HS-27A (cell line): ENCODE measurements around the gene CLDN5.
A peak's percentile ranks its signal among the peaks of the same experiment; 100 is the strongest.

Experiments
- DNase-seq: peaks from one replicate; pipeline ENCODE4 v3.0.0-alpha.2; 2012; ENCODE audit warnings: low read depth, missing footprints

The CLDN5 gene, protein sequence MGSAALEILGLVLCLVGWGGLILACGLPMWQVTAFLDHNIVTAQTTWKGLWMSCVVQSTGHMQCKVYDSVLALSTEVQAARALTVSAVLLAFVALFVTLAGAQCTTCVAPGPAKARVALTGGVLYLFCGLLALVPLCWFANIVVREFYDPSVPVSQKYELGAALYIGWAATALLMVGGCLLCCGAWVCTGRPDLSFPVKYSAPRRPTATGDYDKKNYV

DNA sequence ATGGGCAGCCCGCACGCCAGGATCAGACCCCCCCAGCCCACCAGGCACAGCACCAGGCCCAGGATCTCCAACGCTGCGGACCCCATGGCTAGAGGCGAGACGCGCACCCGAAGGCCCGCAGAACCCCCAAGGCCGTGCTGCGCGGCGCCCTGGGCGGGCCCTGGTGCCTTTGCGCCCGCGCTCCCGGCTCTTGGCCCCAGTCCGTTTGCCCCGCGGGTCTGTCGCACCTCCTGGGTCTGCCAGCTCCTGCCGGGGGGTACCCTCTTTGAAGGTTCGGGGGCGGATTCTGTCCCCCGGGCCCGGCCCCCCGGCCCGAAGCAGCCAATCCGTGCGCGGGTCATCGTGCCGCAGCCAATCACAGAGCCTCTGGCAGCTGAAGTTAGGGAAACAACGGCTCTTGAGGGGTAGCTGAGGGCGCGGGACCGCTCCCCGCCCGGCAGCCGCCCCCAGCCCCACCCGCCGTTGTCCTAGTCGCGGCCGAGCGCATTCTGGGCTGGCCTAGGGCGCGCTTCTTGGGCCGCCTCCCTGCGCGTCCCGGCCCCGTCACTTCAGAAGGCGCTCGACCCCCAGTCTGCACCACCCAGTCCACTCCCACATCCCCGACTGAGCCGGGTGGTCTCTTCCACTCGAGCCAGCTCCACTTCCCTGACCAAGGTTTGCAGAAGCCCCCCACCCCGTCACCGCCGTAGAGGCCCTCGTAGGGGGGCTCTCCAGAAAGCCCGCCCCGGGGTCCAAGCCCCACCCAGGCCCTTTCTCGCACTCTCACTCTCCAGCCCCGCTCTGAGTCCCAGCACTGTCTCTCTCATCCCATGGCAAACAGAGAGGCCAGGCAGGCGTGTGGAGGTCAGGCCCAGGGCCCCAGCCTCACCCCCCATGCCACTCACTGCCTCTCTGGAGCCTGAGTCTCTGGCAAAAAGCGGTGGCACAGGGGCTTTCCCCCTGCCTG, at the start of gene CLDN5:
Gene CLDN5, minus strand, starts transcription at position 241 of the 946 bp plus-strand sequence. Its CDS starts 155 bp downstream, at position 86.
- DNase-seq: no peak

DNA sequence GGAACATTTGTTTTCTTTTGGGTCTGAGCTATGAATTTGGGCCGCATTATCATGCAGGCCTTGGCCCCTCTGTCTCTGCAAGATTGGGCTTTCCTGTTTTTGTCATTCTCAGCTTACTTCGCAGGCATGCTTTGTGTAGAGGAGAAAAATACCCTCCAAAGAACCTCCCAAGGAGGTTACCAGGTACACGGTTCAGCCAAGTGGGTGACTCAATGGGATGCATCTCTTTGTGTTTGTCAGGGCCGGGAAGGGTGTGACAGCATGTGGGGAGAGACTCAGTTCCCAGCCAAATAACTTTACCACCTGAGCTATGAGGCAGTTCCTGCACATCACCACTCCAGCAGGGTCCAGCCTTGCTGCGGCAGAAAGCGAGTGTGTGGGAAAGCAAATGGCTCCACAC, 47.8 kb upstream of the CLDN5 start:
- no peak for DNase-seq

DNA sequence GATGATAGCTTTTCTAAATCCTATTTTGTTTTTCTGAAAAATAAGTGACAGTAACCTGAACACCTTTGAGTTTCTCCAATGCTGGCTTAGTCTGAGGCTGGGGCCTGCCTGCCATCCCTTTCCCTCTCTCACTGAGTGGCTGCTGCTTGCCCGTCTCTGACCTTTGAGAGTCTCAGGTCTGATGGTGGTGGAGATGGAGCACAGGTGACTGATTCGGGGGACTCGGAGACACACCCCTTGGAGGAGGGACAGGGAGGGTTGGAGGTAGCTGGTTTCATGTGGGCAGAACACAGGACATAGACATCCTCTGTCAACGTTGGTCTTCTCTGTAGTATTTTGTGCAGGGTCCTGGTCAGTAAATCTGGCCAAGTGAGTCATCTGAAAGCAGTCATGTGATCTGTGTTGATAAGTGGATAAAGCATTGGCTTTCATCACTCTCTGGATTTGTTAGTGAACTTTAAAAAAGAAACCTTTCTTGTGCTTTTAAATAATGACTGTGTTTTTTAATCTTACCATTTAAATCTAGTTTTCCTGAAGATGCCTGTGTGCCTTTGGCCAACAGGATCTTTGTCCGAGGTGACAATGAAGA, 47.1 kb upstream of the CLDN5 start:
- no peak for DNase-seq

DNA sequence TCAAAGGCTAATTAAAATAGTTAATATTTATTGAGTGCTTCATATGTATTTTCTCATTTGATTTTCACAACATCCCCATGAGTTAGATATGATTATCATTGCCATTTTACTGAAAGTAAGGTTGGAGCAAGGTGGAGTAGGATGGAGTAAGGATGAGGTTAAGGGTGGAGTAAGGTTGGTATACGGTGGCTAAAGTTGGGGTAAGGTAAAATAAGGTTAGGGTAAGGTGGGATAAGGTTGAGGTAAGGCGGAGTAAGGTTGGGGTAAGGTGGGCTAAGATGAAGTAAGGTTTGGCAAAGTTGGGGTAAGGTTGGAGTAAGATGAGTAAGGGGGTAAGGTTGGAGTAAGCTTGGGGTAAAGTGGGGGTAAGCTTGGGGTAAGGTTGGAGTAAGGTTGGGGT, 45.8 kb upstream of the CLDN5 start:
- no peak for DNase-seq

DNA sequence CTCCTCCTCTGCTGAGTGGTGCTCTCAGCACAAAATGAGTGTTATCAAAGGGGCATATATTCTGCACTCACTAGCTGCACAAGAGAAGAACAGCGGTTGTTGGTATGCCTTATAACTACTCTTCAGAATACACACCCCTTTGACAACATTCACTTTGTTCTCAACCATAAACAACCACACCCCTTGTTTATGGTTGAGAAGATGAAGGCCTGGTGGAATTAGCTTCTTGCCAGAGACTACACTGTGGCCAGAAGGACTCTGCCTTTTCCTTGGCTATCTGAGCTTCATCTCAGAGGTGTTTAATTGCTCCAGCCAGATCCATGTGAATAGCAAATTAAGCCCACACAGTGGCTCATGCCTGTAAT, 45.0 kb upstream of the CLDN5 start:
- DNase-seq: no peak

DNA sequence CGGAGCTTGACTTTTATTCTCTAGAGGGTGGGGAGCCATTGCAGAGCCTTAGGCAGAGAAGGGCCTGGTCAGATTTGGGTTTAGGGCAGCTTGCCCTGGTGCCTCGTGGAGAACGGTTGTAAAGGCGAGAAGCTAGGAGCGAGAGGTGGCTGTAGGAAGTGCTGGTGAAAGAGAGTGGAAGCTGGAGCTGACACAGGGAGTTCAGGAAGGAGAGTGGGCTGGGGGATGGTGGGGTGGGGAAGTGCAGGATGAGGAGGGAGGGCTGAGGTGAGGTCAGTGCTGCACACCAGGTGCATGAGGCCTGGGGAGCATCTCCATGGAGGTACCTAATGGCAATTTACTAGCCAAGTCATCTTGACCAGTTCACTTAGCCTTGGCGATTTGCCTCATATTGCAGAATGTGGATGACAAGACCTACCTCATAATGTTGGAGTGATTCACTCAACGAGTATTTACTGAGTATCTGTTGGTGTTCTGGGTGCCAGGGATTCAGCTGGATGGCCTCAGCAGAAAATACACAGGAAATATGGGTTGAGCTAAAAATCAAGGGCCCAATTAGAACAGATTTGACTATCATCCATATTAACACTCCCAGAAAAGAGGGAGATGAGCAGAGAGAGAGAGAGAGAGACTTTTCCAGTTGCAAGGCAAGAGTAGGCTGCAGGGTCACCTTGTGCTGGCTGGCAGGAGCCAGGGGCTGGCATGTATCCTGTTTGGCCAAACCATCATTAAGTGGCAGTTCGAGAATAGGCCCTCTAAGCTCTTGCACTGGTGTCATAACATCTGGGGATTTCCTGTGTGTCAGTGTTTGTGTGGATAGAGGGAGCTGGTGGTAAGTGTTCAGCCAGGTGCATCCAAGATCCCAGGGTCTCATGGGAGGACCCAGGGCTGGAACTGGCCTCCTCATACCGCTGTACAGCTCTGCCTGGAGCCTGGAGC, 44.4 kb upstream of the CLDN5 start:
- no peak for DNase-seq

DNA sequence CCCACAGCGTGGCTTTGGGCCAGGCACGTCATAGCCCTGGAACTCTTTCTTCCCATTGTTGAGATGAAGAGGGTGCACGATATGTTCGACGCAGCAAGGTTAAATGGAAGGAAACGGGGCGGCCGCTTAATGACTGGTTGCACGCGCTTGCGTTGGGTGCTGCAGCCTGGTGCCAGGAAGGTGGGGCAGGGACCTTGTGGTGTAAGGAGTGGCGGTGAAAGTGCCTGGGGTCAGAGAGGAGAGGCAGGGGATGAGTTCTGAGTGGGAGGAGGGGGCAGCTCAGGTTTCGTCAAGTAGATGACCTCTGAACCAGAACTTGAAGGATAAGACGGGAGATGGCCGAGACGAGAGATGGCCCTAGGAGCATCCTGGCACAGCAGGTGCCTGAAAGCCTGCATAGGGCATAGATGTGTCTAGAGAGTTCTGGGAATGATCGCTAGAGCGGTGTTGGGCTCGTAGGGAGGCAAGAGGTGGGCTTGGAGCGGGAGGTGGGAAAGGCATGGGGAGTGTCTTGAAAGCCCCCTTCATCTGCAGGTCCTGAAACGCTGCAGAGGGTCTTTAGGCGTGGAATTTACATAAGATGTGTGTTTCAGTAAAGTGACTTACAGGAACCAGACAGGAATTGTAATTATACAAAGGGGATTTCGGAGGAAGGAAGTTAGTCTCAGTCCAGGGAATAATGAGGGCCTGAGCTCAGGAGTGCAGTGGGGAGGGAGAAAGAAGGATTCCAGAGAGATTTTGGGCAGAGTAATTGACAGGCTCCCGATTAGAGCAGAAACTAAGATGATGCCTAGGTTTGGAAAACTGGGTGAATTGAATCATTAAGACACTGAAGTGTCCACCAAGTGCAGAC, 43.2 kb upstream of the CLDN5 start:
- no peak for DNase-seq

DNA sequence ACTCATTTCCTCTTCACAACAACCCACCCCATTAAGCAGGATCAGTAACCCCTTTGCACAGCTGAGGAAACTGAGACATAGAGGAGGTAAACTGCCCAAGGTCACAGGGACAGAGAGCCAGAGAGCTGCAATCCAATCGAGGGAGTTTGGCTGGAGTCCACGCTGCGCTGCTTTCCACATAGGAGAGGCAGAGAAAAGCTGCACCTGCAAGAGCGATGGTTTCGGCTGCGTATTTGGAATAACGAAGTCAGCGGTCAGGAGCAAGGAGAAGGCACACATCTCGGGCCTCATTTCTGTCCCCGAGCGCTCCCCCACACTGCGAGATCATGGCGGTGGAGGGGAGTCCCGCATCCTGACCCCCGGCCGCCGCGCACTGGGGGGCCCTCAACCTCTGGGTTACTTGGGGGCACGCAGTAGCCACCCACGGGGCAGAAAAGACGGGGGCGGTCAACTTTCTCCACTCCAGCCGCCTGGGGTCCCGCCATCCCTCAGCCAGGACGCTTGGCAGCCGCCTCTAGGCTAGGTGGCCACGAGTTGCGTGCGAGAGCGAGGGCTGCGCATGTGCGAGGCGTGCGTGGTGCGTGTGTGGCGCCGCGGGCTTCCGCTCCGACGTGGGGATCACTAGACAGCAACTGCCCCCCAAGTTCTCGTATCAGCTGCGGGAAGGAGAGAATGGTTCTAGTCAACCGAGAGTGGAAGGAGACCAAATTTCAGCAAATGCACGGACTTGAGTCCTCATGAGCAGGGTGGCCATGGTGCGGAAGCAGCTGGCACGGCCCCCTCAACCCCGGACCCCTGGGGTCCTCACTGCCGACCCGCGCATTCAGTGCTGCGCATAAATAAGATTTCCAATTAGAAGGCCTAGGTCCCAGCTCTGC, 42.3 kb upstream of the CLDN5 start:
- DNase-seq: no peak

DNA sequence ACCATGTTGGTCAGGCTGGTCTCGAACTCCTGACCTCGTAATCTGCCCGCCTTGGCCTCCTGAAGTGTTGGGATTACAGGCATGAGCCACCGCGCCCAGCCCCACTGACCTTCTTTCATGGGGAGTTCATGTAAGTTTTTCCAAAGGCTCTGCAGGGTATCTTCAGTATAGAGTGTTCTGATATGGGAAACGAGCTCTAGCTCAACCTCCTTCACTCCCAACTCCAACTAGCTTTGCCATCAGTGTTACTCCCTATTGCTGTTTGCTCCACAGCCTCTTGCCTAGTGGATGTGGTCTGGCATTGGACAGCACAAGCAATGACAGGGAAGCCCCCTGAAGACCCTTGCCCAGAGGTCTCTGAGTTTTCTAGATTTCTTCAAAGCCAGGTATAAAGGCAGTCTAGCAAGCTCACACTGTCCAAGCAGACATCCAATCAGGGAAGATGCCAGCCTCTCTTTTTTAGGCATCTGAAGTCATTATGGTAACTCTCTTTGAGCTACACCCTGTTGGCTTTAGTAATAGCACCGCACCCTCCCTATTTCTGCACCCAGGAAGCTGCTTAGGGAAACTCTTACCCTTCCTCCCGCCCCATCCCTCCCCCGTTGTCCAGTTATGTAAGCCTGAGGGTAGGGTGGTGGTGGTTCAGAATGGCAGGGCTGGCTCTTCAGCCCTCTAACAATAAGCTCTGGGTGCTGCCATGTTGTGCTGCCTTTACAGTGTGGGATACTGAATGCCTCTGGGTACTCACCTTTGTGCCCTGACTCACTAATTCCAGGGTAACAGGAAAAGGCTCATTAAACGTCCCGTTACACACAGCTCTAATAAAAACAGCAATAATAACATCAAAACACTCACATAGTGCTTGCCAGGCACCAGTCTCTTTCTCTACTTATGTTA, 41.4 kb upstream of the CLDN5 start:
- no peak for DNase-seq

DNA sequence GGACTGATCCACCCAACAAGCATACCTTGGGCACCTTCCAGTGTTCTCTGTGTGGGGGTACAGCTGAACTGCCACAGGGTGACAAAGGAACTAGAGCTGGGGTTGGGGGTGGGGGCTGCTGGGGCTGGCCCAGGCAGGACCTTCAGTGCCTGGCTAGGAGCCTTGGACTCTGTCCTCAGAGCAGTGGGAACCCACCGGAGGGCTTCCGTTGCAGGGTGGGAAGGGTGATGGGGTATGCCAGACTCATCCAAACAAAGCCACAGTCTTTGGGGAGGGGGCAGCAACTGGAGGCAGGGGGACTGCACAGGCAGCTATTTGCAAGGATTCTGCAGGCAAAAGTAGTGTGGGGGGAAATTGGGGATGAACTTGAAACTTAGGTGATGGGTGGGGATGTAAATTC, 35.7 kb upstream of the CLDN5 start:
- DNase-seq: no peak

DNA sequence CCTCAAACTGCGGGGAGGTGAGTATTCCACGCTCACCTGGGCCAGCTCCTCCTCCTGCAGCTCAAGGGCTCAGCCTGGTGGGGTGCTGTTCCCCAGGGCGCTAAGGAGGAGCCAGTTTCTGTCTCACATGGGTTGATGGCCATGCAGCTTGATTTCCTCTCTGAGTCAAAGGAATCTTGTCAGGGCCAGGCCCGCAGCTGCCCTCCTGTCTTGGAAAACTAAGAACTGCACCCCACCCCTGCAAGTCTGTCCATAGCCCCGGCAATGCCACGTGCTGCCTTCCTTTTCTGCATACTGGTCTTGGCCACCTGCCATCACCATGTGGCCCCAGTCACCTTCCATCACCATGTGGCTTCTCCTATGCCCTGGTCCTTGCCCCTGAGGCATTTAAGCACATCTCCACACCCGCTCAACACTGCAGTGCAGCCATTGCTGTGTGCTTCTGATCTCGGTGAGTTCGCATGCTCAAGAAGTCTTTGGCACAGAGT, 35.2 kb upstream of the CLDN5 start:
- DNase-seq: no peak

DNA sequence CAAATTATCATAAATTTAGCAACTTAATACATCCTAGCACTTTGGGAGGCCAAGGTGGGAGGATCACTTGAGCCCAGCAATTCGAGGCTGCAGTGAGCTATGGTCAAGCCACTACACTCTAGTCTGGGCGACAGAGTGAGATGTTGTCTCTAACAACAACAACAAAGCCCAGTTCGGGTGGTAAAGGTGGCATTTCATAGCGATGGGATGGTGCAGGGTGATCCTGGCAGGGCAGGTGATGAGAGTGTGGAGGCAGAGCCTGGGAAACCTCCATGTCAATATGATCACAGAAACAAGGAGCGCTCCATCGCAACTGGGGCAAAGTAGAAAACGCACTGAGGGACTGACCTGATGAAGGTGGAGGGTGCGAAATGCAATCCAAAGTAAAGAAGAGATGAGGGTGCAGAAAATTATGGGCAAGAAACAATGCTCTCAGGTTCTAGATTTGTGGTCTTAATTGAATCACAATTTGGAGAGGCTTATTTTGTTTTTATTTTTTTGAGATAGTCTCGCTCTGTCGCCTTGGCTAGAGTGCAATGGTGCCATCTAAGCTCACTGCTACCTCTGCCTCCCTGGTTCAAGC, 32.8 kb upstream of the CLDN5 start:
- no peak for DNase-seq

DNA sequence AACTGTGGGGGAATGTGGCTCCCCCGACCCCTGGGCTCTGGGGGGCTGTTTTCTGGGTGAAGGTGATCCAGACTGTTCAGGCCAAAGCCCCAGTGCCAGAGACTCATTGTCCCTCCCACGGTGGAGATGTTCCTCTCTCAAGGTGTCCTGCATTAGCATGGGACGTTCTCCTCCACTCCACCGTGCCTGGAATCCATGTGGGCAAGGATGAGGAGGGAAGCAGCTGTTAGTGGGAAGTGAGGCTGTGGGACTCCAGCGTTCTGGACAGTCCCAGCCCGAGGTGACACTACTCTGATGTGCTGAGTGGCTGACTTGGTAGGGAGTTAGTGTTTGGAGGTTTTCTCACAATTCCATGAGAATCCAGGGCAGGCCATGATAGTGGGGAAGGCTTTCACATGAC, 31.4 kb upstream of the CLDN5 start:
- no peak for DNase-seq

DNA sequence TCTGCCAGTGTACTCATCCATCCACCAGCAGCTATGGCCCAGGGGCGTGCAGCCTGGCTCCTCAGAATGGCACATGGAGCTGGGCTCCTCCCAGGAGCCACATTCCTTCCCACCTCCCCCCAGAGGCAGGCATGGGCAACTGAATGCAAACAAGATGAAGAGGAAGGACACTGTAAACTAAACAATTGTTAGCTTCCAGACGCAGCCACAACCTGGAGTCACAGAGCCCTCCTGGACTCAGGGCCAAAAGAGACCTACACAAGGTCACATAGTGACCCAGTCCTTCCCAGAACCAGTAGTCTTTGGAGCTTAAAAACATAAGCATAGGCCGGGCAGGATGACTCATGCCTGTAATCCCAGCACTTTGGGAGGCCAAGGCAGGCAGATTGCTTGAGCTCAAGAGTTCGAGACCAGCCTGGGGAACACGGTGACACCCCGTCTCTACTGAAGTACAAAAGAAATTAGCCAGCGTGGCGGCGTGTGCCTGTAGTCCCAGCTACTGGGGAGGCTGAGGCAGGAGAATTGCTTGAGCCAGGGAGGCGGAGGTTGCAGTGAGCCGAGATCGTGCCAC, 30.7 kb upstream of the CLDN5 start:
- peak; percentile 9 for DNase-seq

DNA sequence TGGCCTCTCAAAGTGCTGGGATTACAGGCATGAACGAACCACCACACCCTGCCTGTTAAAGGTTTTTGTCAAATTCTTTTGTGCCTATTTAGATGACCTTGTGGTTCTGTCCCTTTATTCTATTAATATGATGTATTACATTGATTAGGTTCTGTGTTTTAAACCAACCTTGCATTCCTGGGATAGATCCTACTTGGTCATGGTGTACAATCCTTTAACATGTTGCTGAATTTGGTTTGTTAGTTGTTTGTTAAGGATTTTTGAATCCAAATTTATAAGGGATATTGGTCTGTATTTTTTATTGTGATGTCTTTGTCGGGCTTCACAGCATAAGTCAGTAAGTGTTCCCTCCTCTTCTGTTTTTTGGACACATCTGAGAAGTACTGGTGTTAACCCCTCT, 29.0 kb upstream of the CLDN5 start:
- no peak for DNase-seq

DNA sequence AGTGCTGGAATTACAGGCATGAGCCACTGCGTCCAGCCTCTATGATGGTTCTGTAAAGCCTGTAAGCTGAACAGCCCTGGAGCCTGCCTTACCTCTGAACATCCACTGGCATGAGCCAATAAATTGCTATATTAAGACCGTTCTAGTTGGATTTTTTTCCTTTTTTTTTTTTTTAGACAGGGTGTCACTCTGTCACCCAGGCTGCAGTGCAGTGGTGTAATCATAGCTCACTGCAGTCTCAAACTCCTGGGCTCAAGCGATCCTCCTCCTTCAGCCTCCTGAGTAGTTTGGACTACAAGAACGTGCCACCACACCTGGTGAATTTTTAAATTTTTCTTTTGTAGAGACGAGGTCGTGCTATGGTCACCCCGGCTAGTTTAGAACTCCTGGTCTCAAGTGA, 26.2 kb upstream of the CLDN5 start:
- DNase-seq: no peak

DNA sequence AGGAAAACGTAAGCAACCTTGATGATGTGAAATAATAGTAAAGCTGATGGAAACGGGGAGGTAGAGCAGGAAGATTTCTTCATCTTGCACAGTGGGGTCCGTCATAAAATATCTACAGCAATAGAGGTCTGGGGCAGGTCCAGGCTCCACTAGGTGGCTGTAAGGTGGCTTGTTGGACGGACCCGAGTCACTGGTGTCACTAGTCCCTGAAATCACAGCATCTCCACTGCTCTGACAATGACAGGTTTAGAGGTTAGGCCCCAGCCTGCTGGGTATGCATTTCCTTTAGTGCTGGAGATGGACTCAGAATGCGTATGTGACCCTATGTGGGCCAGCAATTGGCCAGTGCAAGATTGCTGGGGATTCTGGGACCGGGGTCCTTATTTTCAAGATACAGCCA, 25.2 kb upstream of the CLDN5 start:
- DNase-seq: no peak

DNA sequence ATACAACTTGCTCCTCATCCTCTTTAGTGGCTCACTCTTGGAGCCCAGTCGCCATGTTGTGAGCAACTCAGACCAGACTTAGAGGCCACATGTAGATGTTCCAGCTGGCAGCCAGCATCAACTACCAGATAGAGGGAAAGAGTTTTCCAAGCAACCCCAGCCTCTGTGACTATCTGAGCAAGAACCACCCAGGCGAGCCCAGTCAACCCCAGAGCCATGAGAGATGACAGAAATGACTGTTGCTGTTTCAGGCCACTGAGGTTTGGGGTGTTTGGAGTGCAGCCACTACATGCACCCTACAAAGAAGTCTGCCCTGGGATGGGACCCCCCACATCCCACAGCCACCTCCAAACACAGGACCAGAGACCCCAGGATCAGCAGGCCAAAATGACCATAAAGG, 24.8 kb upstream of the CLDN5 start:
- DNase-seq: no peak
